ENCODE measurements around the gene SLC22A17.

SLC22A17 gene

DNA sequence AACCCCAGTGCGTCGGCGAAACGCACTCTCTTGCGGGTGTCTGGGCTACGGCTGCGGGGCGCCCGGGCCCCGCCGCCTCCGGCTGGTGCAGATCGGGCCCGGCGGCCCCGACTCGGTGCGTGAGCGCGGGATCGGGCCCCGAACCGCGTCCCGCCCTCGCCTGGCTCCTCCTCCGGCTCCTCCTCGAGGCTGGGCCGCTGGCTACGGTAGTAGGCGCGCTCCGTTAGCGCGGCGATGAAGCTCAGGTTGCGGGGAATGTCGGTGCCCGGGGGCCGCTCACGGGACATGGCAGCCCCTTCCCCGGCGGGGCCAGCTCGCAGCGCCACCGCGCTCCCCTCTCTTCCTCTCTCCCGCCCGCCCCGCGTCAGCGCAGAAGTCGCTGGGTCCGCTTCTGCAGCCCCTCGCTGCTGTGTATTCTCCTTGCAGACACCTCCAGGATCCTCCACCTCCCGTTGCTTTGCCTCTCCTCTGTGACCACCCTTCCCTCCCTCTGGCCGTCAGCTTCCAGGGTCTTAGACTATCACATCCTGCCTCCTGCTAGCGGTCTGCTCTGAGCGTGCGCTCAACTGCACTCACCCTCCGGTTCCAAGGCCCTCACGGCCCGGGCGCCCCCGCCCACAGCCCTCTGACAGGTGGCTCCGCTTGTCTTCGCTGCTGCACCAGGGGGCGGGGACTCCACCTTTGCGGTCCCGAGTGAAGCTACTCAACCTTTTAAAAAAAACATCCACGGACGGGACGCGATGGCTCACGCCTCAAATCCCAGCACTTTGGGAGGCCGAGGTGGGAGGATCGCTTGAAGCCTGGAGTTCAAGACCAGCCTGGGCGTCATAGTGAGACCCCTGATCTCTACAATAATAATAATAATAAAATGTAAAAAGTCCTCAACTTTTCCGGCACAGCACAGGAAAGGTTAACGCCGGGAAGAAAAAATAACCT, 50.1 kb downstream of the SLC22A17 start, which contains the start of gene PPP1R3E:
TSS of gene PPP1R3E (minus strand) at position 570 of the 936 bp plus-strand sequence. CDS start at position 287, 283 bp downstream.
- DNase-seq: peak; percentile 69

DNA sequence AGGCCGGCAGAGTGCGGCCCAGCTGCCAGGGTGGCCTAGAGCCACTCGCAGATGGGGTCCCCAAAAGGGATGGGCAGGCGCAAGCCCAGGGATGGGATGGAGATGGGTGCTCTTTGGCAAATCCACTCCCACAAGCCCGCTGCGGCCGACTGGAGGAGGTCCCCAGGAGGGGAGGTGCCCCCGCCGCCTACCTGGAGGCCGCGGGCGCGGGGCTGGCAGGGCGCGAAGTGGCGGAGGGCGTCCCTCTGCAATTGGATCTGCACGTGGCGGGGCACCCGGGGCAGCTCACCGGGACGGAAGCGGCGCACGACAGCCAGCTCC, 50.8 kb downstream of the SLC22A17 start:
- DNase-seq: no peak

DNA sequence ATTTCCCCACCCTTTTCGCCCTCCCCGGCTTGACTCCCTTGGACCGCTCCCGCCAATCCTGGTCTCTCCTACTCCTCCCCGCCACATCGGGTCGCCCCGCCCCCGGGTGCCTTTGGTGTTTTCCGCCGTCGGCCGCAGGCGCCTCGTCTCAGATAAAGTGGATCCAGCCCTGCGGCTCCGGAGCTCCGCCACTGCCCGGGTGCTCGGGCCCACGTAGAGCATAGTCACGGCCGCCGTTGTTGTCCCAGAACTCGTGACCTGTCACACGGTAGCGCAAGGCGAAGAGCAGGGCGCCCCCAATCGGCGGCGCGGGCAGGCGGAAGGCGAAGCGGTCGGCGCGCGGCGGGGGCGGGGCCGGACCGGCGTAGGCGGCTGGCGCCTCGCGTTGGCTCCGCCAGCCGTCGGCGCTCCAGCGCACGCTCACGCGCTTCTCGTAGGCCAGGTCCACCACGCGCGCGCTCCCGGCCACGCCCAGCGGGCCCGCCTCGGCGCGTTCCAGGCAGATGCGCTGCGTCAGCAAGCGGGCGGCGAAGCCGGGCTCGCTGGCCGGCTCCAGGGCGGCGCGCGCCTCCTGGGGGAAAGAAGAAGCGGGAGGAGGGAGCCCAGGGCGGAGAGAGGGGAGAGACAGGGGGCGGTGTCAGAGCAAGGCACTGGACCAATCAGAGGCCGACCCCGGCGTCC, 51.3 kb downstream of the SLC22A17 start:
- DNase-seq: peak; percentile 92

DNA sequence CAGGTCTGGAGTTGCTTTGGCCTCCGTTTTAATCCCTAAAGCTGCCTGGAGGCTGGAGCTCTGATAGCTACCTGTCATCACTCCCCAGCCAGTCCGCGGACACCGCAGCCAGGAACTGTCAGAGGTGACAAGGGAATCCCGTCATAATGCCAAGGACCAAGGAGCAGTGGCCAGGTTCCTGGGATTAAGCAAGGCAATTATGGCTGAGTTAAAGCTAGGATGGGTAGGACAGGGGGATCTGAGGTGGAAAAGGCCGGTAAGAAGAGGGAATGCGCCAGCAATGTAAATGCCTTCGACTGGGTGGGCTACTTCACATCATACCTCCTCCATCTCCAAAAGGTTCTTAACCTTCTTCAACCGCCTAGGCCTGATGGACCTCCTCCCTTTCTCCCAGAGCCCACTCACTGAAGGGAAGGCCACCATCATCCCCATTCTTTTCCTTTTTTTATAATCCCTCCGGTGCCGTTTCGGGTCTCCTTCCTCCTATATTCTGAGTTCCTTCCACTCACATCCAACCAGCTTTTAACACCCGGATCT, 51.9 kb downstream of the SLC22A17 start:
- DNase-seq: no peak

DNA sequence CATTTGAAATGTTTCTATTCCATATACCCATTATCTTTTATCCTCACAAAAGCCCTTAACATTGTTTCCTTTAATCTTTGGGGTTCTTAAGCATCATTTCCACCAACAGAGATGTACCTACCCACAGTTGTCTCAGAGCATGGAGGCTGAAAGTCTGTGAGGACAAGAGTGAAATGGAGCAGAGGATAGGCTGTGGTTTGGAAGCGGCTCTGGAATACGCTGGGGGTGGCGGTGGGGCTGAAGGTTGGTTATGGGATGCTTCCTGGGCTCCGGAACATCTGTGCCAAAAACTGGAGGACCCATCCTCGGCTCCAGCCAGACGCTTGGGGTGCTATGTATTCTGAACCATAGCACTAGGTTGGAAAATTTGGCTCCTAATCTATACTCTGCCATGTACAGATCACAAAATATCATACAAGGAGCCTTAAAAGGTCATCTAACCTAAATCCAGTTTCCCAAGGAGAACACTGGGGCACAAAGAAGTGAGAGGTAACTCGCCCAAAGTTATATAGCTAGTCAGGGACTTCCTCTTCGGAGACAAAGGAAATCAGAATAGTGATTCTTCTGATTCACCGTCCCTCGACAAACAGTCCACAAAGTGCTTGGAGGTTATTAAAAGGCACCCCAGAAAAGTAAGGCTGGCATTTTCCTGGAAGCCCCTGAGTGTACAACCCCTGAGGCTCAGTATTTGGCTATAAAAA, 52.6 kb downstream of the SLC22A17 start:
- no peak for DNase-seq

DNA sequence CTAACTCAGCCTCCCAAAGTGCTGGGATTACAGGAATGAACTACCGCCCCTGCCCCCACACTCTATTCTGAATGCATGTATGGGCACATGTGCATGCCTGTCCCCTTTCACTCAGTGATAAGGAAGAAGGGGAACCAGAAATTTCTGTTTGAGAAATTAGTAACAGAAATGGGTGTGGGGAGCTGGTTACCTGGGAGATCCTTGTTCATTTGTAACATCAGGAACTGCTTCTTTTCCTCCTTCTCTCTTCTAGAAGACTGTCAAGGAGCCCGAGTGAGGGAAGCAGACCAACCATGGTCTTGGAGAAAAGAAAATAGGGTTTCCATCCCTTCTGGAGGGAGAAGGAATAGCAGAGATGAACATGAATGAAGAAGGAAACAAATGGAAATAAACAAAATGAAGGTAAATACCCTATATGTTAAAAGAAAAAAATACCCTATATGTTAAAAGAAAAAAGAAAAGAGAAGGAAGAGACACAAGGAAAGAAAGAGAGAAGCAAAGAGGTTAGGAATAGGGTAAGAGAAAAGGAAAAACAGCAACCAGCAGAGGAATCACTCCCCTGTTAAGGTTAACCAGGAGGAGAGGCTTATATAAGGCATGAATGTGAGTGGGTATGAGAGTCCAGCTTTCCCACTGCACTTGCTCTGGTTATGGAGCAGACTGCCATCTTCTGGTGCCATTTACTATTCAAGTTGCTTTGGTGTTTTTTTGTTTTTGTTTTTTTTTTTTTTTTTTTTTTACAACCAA, 53.3 kb downstream of the SLC22A17 start:
- no peak for DNase-seq

DNA sequence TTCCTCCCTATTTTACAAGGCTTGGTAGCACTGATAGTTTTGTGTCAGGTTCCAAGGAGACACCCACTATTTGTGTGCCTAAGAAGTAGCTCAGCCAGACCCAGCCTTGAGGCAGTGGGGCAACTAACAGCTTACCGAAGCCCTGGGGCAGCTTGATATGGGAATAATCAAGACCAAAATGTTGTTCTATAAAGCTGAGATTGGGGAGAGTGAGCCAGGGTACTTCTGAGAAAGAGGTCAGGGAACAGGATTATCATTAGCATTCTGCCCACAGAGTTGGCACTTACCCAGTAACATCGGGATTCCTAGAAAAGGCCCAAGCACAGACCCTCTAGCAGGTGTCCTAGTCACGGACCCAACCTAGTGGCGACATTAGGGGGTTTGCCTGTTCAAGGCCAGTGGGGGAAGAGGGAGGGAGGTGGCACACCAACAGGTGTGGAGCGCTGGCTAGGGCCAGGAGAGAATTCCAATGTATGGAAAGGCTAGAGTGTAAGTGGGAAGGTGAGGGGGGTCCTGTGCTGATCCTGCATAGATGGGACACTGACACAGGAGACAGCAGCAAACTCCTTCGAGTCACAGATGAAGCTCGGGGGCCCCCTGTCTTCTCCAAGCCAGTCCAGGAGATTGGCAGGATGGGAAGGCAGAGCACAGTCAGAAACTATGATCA, 54.9 kb downstream of the SLC22A17 start:
- DNase-seq: no peak

DNA sequence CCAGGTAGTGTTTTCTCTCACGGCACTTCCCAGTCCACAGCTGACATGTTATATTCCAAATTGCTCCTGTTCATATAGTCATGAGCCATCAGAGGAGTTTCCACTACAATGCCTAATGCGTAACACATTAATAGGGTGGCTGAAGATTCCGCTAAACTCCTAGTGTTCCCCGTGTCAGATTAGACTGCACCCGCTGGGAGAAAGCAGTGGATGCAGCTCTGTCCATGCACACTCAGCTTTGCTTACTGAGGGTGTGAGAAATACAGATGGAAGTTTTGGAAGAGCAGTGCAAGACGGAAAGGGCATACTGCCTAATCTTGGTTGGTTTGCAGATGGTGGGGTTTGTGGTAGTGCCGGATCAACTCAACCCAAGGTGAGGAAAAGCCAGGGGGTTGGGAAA, 55.6 kb downstream of the SLC22A17 start:
- no peak for DNase-seq

Measured in NCI-H524 treated with DMSO at 0.1 percent for 48 hours (cell line).